ENCODE data around the gene CCL4L2. TPM values are rescaled to one million over a fixed set of nuclear protein-coding genes. Genes with fewer than 3 reads are reported as not detected.
"Not testable (repeated sequence)": the region's sequence is repeated elsewhere in the genome, so short reads cannot be mapped to it uniquely, and the experiment has no call there.

Gene CCL4L2
- total RNA-seq, 2 donors from 2014 or later: 0.32 TPM; not detected in 1

DNA sequence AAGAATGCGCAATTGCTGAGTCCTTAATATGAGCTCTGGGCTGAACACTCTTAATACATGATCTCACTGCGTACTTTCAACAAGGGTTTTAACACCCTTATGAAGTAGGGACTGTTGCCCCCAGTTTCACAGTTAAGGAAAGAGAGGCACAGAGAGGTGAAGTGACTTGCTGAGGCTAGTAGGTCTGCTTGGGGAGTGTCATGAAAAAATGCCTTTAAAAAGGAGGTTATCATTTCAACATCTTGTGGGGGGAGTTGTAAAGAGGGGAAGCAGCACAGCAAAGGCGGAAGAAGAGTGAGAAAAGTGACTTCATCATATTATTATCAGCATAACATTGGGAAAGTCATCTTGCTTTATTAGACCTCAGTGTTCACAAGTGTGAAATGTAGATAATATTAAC, 2.1 kb downstream of the CCL4L2 start:
- no peaks in the 10 kb centered on the region for H3K4me1 ChIP-seq (replicated peaks)
- H3K36me3 ChIP-seq: no peaks in the 10 kb centered on the region
- 74% methylated on average over 3 of the region's 3 CpGs for WGBS
- H3K9me3 ChIP-seq: no peaks in the 10 kb centered on the region
- intact Hi-C loops (cut with DNase I): no loop called here
- H3K4me3 ChIP-seq: no peak overlapping the region
- DNase-seq (ENCODE audit: low spot score): no peak
- TF ChIP-seq, protein P1, sequence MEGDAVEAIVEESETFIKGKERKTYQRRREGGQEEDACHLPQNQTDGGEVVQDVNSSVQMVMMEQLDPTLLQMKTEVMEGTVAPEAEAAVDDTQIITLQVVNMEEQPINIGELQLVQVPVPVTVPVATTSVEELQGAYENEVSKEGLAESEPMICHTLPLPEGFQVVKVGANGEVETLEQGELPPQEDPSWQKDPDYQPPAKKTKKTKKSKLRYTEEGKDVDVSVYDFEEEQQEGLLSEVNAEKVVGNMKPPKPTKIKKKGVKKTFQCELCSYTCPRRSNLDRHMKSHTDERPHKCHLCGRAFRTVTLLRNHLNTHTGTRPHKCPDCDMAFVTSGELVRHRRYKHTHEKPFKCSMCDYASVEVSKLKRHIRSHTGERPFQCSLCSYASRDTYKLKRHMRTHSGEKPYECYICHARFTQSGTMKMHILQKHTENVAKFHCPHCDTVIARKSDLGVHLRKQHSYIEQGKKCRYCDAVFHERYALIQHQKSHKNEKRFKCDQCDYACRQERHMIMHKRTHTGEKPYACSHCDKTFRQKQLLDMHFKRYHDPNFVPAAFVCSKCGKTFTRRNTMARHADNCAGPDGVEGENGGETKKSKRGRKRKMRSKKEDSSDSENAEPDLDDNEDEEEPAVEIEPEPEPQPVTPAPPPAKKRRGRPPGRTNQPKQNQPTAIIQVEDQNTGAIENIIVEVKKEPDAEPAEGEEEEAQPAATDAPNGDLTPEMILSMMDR (IDR thresholded peaks at IDR 0.05): no peak
- TF ChIP-seq POLR2A (IDR thresholded peaks at IDR 0.05) (no peak), POLR2AphosphoS5 (IDR thresholded peaks at IDR 0.05) (no peak)
- H3K27me3 ChIP-seq (replicated peaks; ENCODE audit: insufficient read depth): no peaks in the 10 kb centered on the region
- no peak overlapping the region for H3K27ac ChIP-seq

DNA sequence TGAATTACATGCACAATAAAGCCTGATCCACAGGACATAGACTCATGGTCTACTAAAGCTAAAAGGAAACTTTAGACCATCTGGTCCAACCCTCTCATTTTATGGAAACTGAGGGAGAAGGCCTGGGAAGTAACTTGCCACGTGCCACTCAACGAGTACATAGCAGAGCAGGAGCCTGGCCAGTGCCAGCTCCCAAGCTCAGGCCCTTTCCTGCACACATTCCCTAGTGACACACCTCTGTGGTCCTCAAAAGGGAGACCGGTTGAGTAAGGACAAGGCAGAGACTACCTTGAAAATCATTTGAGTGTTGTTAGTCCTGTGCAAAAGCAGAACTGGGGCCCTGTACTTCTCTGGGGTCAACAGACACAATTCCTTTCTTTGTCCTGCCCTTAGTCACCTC, 2.8 kb downstream of the CCL4L2 start:
- TF ChIP-seq, protein P1 (IDR thresholded peaks at IDR 0.05): no peak
- no peak for TF ChIP-seq POLR2AphosphoS5 (IDR thresholded peaks at IDR 0.05)
- no peak for TF ChIP-seq POLR2A (IDR thresholded peaks at IDR 0.05)
- Histone ChIP-seq H3K4me3 (no peak overlapping the region), H3K9me3 (no peaks in the 10 kb centered on the region), H3K27ac (no peak overlapping the region), H3K27me3 (replicated peaks; ENCODE audit: insufficient read depth) (no peaks in the 10 kb centered on the region), H3K4me1 (replicated peaks) (no peaks in the 10 kb centered on the region), H3K36me3 (no peaks in the 10 kb centered on the region)
- no peak for DNase-seq (ENCODE audit: low spot score)
- WGBS: 61% methylated on average over 3 of the region's 3 CpGs
- intact Hi-C loops (cut with DNase I): no loop called here

DNA sequence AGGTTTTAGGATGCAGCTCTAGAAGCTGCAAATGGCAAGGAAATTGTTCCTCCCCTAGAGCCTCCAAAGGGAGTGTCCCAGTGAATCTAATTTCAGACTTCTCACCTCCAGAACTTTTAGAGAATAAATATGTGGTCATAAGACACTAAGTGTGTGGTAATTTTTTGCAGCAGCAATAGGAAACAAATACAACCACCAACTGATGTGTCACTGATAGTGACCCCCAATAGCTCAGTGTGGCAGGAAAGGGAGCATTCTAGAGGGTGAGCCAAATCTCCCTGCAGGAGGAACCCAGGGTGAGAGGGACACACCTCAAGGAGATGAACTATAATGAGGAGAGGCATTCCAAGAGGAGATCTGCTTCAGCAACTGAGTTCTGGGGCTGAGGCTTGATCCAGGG, 4.1 kb downstream of the CCL4L2 start:
- Histone ChIP-seq H3K36me3 (no peaks in the 10 kb centered on the region), H3K4me3 (no peak overlapping the region), H3K4me1 (replicated peaks) (no peaks in the 10 kb centered on the region), H3K27me3 (replicated peaks; ENCODE audit: insufficient read depth) (no peaks in the 10 kb centered on the region), H3K27ac (no peak overlapping the region), H3K9me3 (no peaks in the 10 kb centered on the region)
- intact Hi-C loops (cut with DNase I): no loop called here
- DNase-seq (ENCODE audit: low spot score): no peak
- TF ChIP-seq, protein P1 (IDR thresholded peaks at IDR 0.05): no peak
- no peak for TF ChIP-seq POLR2A (IDR thresholded peaks at IDR 0.05)
- no peak for TF ChIP-seq POLR2AphosphoS5 (IDR thresholded peaks at IDR 0.05)

DNA sequence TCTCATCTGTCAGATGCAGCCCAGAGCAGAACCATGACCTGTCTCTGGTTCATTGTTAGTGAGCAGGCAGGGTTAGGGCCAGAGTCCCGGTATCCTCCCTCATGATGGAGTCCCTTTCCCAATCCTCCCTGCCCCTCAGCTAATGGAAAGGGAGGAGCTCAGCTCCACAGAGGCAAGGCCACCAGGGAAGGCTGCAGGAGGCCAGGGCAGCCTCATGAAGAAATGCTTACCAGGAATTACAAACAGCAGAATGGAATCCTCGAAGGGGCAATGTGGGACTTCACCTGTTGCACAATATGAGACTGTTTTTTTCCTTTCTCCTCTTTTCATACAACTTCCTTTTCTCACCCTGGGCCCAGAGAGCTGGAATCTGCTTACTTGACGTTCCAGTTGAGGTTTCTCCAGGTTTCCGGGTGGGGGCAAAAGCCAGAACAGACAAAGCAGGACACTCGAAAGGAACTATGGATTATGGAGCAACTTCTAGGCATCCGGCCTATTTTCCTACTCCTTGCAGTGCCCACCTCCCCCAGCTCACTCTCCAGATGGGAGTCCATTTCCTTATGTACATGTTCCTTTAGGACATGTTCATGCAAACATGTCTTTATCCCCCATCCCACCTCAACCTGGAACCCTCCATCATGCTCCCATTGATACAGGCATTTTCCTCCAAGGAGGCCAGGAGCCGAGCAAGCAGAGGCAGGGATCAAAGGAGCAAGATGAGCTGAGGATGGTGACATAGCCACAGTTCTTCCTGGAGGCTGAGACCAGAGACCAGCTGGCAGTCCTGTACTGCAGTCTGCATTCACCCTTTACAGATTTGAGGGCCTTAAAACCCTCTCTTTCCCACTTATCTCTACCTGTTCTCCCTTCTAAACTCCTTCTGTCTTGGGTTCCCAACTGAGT, 4.8 kb downstream of the CCL4L2 start:
- H3K4me3 ChIP-seq; H3K27ac ChIP-seq; H3K4me1 ChIP-seq (replicated peaks); H3K27me3 ChIP-seq (replicated peaks; ENCODE audit: insufficient read depth); DNase-seq (ENCODE audit: low spot score); intact Hi-C loops (cut with DNase I); H3K9me3 ChIP-seq; H3K36me3 ChIP-seq: not testable (repeated sequence)
- WGBS: 84% methylated on average over 7 of the region's 7 CpGs

DNA sequence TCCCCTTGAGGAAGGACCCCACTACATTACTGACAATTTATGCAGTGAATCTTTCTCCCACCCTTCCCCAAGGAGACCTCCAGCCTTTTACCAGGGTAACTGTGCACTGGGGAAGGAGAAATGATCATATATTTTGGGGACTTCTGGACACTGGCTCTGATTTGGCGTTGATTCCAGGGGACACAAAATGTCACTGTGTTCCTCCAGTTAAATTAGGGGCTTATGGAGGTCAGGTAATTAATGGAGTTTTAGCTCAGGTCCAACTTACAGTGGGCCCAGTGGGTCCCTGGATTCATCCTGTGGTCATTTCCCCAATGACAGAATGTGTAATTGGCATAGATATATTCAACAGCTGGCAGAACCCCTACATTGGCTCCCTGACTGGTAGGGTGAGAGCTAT, 8.7 kb downstream of the CCL4L2 start:
- H3K4me3 ChIP-seq, H3K27ac ChIP-seq: not testable (repeated sequence)

DNA sequence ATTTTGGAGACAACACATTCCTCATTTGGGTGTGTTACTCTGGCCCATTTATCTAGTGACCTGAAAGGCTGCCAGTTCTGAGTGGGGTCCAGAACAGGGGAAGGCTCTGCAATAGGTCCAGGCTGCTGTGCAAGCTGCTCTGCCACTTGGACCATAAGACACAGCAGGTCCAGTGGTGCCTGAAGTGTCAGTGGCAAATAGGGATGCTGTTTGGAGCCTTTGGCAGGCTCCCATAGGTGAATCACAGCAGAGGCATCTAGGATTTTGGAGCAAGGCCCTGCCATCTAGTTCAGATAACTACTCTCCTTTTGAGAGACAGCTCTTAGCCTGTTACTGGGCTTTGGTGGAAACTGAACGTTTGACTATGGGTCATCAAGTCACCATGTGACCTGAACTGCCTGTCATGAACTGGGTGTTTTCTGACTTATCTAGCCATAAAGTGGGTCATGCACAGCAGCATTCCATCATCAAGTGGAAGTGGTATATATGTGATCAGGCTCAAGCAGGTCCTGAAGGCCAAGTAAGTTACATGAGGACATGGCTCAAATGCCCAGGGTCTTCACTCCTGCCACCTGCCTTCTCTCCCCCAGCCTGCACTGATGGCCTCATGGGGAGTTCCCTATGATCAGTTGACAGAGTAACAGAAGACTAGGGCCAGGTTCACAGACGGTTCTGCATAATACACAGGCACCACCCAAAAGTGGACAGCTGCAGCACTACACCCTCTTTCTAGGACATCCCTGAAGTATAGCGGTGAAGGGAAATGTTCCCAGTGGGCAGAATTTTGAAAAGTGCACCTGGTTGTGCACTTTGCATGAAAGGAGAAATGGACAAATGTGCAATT, 10.1 kb downstream of the CCL4L2 start:
- intact Hi-C loops (cut with DNase I); H3K27me3 ChIP-seq (replicated peaks; ENCODE audit: insufficient read depth): not testable (repeated sequence)
- 70% methylated on average over 3 of the region's 3 CpGs for WGBS

More for the DNA sequence above, 8.7 kb downstream of the CCL4L2 start:
- intact Hi-C loops (cut with DNase I); DNase-seq (ENCODE audit: low spot score); H3K36me3 ChIP-seq; H3K27me3 ChIP-seq (replicated peaks; ENCODE audit: insufficient read depth); H3K4me1 ChIP-seq (replicated peaks); H3K9me3 ChIP-seq: not testable (repeated sequence)
- WGBS: 94% methylated on average over 1 of the region's 1 CpG

DNA sequence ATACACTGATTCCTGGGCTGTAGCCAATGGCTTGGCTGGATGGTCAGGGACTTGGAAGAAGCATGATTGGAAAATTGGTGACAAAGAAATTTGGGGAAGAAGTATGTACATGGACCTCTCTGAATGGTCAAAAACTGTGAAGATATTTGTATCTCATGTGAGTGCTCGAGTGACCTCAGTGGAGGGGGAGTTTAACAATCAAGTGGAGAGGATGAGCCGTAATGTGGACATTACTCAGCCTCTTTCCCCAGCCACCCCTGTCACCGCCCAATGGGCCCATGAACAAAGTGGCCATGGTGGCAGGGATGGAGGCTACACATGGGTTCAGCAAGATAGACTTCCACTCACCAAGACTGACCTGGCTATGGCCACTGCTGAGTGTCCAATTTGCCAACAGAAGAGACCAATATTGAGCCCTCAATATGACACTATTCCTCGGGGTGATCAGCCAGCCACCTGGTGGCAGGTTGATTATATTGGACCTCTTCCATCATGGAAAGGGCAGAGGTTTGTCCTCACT, 10.8 kb downstream of the CCL4L2 start:
- DNase-seq (ENCODE audit: low spot score); H3K9me3 ChIP-seq; H3K4me1 ChIP-seq (replicated peaks); intact Hi-C loops (cut with DNase I); H3K27me3 ChIP-seq (replicated peaks; ENCODE audit: insufficient read depth); H3K36me3 ChIP-seq; H3K27ac ChIP-seq; H3K4me3 ChIP-seq: not testable (repeated sequence)
- 83% methylated on average over 4 of the region's 4 CpGs for WGBS

More for the DNA sequence above, 10.1 kb downstream of the CCL4L2 start:
- H3K4me3 ChIP-seq; H3K9me3 ChIP-seq; DNase-seq (ENCODE audit: low spot score); H3K4me1 ChIP-seq (replicated peaks); H3K36me3 ChIP-seq; H3K27ac ChIP-seq: not testable (repeated sequence)

DNA sequence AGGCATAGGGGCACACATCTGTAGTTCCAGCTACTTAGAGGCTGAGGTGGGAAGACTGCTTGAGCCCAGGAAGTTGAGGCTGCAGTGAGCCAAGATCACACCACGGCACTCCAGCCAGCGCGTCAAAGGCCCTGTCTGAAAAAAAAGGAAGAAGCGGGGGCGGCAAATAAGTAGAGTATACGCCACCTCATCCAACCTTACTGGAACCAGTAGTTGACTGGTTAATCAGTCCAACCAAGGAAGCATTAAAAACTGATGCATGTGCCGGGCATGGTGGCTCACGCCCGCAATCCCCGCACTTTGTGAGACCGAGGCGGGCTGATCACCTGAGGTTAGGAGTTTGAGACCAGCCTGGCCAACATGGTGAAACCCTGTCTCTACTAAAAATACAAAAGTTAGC, 12.1 kb downstream of the CCL4L2 start:
- H3K4me1 ChIP-seq (replicated peaks); H3K36me3 ChIP-seq; H3K4me3 ChIP-seq; H3K9me3 ChIP-seq; H3K27ac ChIP-seq; DNase-seq (ENCODE audit: low spot score); H3K27me3 ChIP-seq (replicated peaks; ENCODE audit: insufficient read depth); intact Hi-C loops (cut with DNase I): not testable (repeated sequence)
- WGBS: 90% methylated on average over 12 of the region's 12 CpGs
